ENCODE measurements around the gene SCAMP5. TPM values are rescaled to one million over a fixed set of nuclear protein-coding genes. Genes with fewer than 3 reads are reported as not detected.

Gene SCAMP5
- total and polyA plus RNA-seq, 5 donors from 2014 or later, result 0.20 to 1.3 (median 0.25) TPM; not detected in 2

DNA sequence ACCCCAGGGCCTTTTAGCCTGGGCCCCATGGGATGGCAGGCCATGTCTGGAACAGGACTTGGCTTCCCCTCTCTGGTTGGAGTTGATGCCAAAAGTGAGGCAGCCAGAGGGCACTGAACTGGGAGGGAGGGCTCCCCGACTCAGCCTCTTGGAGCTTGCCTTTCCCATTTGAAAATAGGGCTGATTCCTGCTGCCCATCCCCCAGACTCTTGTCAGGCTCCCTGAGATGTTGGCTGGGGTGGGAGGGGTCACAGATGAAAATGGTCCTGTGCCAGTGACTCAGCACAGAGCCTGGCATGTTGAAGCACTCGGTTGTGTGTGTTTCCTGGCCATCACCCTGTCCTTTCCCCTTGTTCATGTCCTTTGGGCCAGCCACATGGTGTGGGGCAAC, 34.7 kb downstream of the SCAMP5 start:
- no peaks in the 10 kb centered on the region for H3K9me3 Mint-ChIP-seq
- Histone ChIP-seq H3K4me1 (ENCODE audit: control insufficient read depth, insufficient read depth, low read length, poor library complexity, severe bottlenecking) (peaks cover 4% of the 10 kb centered on the region), H3K4me3 (ENCODE audit: low read depth, low read length) (no peak overlapping the region), H3K27me3 (ENCODE audit: control insufficient read depth, insufficient read depth, low read length) (no peaks in the 10 kb centered on the region), H3K27ac (ENCODE audit: insufficient read depth, low read length, poor library complexity, severe bottlenecking) (no peak overlapping the region), H3K9me3 (ENCODE audit: control insufficient read depth in 2 of 2, low read length in 2 of 2) (no peaks in the 10 kb centered on the region), H3K36me3 (ENCODE audit: control insufficient read depth, insufficient read depth, low read length) (no peaks in the 10 kb centered on the region)
- H3K27ac Mint-ChIP-seq, result no peak overlapping the region
- peaks cover 3 to 13% (median 10%) of the 10 kb centered on the region in 4 donors for H3K4me1 Mint-ChIP-seq
- ATAC-seq (ENCODE audit: low read depth in 2 of 2) (no peak), DNase-seq (no peak)
- no peaks in the 10 kb centered on the region for H3K27me3 Mint-ChIP-seq
- H3K36me3 Mint-ChIP-seq, result peaks cover 17% of the 10 kb centered on the region
- H3K4me3 Mint-ChIP-seq, result no peak overlapping the region

DNA sequence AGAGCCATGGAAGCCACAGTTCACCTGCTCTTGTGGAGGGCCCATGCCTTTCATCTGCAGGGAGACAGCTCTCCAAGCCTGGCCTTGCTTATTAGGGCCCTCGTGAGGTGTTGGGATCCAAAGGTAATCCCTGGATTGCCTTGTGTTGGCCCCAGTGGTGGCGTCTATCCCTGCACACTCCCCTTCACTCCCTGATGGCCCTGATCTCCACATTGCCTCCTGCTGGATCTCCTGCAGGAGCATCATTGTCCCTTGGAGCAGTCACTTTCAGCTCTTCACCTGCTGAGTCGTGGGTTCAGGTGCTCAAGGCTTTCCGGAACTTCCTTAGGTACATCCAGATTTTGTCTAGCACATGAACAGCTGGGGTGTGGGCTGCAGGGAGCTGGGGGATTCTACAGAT, 35.1 kb downstream of the SCAMP5 start:
- H3K27ac ChIP-seq (ENCODE audit: insufficient read depth, low read length, poor library complexity, severe bottlenecking), result no peak overlapping the region
- H3K36me3 ChIP-seq (ENCODE audit: control insufficient read depth, insufficient read depth, low read length), result no peaks in the 10 kb centered on the region

DNA sequence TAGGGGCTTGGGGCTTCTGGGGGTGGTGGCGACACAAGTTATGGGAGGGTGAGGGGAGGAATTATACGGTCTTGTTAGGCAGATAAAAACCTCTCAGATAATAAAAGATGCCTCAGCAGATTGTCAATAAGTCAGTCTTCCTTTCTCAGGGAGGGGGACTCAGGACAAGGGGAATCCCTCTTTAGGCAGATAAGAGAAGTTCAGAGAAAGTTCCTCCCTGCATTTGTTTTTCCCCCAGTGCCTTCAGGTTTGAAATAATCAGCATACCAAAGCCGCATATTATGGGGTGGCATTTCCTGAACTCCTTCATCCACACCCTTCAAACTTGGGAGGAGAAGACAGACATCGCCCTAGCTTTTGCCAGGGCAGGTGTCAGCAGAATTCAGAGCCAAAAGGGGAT, 36.5 kb downstream of the SCAMP5 start:
- Mint-ChIP-seq H3K27me3 (no peaks in the 10 kb centered on the region), H3K4me1 (peaks cover 3 to 11% (median 8%) of the 10 kb centered on the region in 4 donors), H3K4me3 (no peak overlapping the region), H3K36me3 (peaks cover 24% of the 10 kb centered on the region), H3K27ac (peak overlapping the region in 1 of 3 donors; percentile 73), H3K9me3 (no peaks in the 10 kb centered on the region)
- H3K27ac ChIP-seq (ENCODE audit: insufficient read depth, low read length, poor library complexity, severe bottlenecking), result no peak overlapping the region
- H3K36me3 ChIP-seq (ENCODE audit: control insufficient read depth, insufficient read depth, low read length), result no peaks in the 10 kb centered on the region
- DNase-seq (no peak), ATAC-seq (ENCODE audit: low read depth in 2 of 2) (no peak)
- peaks cover 4% of the 10 kb centered on the region for H3K4me1 ChIP-seq (ENCODE audit: control insufficient read depth, insufficient read depth, low read length, poor library complexity, severe bottlenecking)
- no peaks in the 10 kb centered on the region for H3K27me3 ChIP-seq (ENCODE audit: control insufficient read depth, insufficient read depth, low read length)
- no peaks in the 10 kb centered on the region for H3K9me3 ChIP-seq (ENCODE audit: control insufficient read depth in 2 of 2, low read length in 2 of 2)
- no peak overlapping the region for H3K4me3 ChIP-seq (ENCODE audit: low read depth, low read length)

More for the DNA sequence above, 35.1 kb downstream of the SCAMP5 start:
- Histone ChIP-seq H3K27me3 (ENCODE audit: control insufficient read depth, insufficient read depth, low read length) (no peaks in the 10 kb centered on the region), H3K4me1 (ENCODE audit: control insufficient read depth, insufficient read depth, low read length, poor library complexity, severe bottlenecking) (peaks cover 4% of the 10 kb centered on the region), H3K4me3 (ENCODE audit: low read depth, low read length) (no peak overlapping the region), H3K9me3 (ENCODE audit: control insufficient read depth in 2 of 2, low read length in 2 of 2) (no peaks in the 10 kb centered on the region)
- Mint-ChIP-seq H3K27me3 (no peaks in the 10 kb centered on the region), H3K27ac (no peak overlapping the region), H3K9me3 (no peaks in the 10 kb centered on the region), H3K4me1 (peaks cover 3 to 9% (median 8%) of the 10 kb centered on the region in 4 donors), H3K4me3 (no peak overlapping the region), H3K36me3 (peaks cover 17% of the 10 kb centered on the region)
- DNase-seq (no peak), ATAC-seq (ENCODE audit: low read depth in 2 of 2) (no peak)

DNA sequence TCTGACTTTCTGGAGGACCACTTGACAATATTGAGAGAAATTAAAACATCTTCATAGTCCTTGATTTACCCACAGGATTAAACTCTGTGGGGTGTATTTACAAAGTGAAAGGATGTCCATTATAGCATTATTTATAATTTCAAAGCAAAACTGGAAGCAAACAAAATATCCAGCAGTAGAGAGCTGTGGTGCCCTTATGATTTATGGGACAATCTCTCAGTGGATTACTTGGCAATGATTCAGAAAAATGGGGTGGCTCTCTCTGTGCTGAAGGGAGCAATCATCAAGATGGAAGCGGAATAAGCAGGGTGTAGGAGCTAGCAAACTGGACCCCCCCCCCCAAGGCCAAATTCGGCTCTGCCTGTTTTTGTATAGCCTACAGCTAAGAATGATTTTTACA, 37.0 kb downstream of the SCAMP5 start:
- H3K4me1 ChIP-seq (ENCODE audit: control insufficient read depth, insufficient read depth, low read length, poor library complexity, severe bottlenecking), result peaks cover 4% of the 10 kb centered on the region
- H3K4me3 ChIP-seq (ENCODE audit: low read depth, low read length), result no peak overlapping the region
- no peaks in the 10 kb centered on the region for H3K36me3 ChIP-seq (ENCODE audit: control insufficient read depth, insufficient read depth, low read length)
- Mint-ChIP-seq H3K27ac (peak overlapping the region in 1 of 3 donors; percentile 73), H3K4me1 (peaks cover 7 to 15% (median 10%) of the 10 kb centered on the region in 4 donors), H3K36me3 (peaks cover 28% of the 10 kb centered on the region), H3K4me3 (no peak overlapping the region), H3K9me3 (no peaks in the 10 kb centered on the region), H3K27me3 (no peaks in the 10 kb centered on the region)
- ATAC-seq (ENCODE audit: low read depth in 2 of 2) (no peak), DNase-seq (no peak)
- H3K27ac ChIP-seq (ENCODE audit: insufficient read depth, low read length, poor library complexity, severe bottlenecking), result no peak overlapping the region
- H3K27me3 ChIP-seq (ENCODE audit: control insufficient read depth, insufficient read depth, low read length), result no peaks in the 10 kb centered on the region
- no peaks in the 10 kb centered on the region for H3K9me3 ChIP-seq (ENCODE audit: control insufficient read depth in 2 of 2, low read length in 2 of 2)

DNA sequence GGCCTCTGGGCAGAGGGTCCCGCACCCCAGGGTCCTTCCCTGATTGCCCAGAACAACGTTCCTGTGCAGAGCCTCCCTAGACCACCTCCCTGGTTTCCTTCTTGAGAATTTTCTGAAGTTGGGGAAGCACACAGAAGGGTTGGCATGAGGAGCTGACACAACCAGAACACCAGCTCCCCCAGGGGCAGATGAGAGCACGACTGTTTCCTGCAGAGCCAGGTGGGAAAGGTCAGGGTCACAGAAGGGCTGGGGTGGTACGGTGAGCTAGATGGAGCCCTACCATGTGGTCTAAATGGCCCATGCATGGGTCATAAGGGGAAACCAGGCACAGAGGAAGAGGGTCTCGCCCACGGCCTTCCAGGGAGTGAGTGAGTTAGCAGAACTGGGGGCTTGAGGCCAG, 38.4 kb downstream of the SCAMP5 start:
- H3K4me3 ChIP-seq (ENCODE audit: low read depth, low read length), result no peak overlapping the region
- H3K36me3 Mint-ChIP-seq, result peaks cover 34% of the 10 kb centered on the region
- no peak for DNase-seq
- no peak overlapping the region for H3K27ac Mint-ChIP-seq
- H3K9me3 Mint-ChIP-seq, result no peaks in the 10 kb centered on the region
- no peak for ATAC-seq (ENCODE audit: low read depth in 2 of 2)
- H3K4me1 ChIP-seq (ENCODE audit: control insufficient read depth, insufficient read depth, low read length, poor library complexity, severe bottlenecking), result peaks cover 4% of the 10 kb centered on the region
- no peaks in the 10 kb centered on the region for H3K27me3 ChIP-seq (ENCODE audit: control insufficient read depth, insufficient read depth, low read length)
- H3K27ac ChIP-seq (ENCODE audit: insufficient read depth, low read length, poor library complexity, severe bottlenecking), result no peak overlapping the region
- no peak overlapping the region for H3K4me3 Mint-ChIP-seq
- H3K9me3 ChIP-seq (ENCODE audit: control insufficient read depth in 2 of 2, low read length in 2 of 2), result no peaks in the 10 kb centered on the region
- H3K36me3 ChIP-seq (ENCODE audit: control insufficient read depth, insufficient read depth, low read length), result no peaks in the 10 kb centered on the region
- peaks cover 13 to 21% (median 18%) of the 10 kb centered on the region in 4 donors for H3K4me1 Mint-ChIP-seq
- peaks cover 4% of the 10 kb centered on the region for H3K27me3 Mint-ChIP-seq

DNA sequence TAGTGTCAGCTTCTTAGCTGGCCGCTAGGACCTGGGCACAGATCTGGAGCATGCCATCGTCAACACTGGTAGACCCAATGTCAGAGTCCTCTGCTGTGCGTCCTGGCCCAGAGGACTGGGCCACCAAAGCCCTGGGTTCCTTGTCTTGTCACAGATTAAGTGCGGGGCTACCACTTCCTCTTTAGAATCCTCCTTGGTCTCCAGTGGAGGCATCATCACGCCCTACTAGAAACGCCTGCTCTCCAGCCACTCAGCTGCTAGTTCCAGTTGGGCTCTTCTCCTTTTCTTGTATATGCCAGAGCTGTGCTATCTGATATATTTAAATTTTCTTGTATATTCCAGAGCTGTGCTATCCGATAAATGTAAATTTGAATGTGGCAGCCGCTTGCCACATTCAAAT, 39.3 kb downstream of the SCAMP5 start:
- ATAC-seq (ENCODE audit: low read depth in 2 of 2) (no peak), DNase-seq (no peak)
- H3K27ac ChIP-seq (ENCODE audit: insufficient read depth, low read length, poor library complexity, severe bottlenecking), result no peak overlapping the region
- H3K9me3 ChIP-seq (ENCODE audit: control insufficient read depth in 2 of 2, low read length in 2 of 2), result no peaks in the 10 kb centered on the region
- peaks cover under 1% of the 10 kb centered on the region for H3K4me1 ChIP-seq (ENCODE audit: control insufficient read depth, insufficient read depth, low read length, poor library complexity, severe bottlenecking)
- Mint-ChIP-seq H3K4me1 (peaks cover 12 to 20% (median 16%) of the 10 kb centered on the region in 4 donors), H3K36me3 (peaks cover 30% of the 10 kb centered on the region), H3K27ac (no peak overlapping the region), H3K4me3 (no peak overlapping the region), H3K9me3 (no peaks in the 10 kb centered on the region), H3K27me3 (peaks cover 4% of the 10 kb centered on the region)
- no peaks in the 10 kb centered on the region for H3K27me3 ChIP-seq (ENCODE audit: control insufficient read depth, insufficient read depth, low read length)
- no peak overlapping the region for H3K4me3 ChIP-seq (ENCODE audit: low read depth, low read length)
- no peaks in the 10 kb centered on the region for H3K36me3 ChIP-seq (ENCODE audit: control insufficient read depth, insufficient read depth, low read length)

DNA sequence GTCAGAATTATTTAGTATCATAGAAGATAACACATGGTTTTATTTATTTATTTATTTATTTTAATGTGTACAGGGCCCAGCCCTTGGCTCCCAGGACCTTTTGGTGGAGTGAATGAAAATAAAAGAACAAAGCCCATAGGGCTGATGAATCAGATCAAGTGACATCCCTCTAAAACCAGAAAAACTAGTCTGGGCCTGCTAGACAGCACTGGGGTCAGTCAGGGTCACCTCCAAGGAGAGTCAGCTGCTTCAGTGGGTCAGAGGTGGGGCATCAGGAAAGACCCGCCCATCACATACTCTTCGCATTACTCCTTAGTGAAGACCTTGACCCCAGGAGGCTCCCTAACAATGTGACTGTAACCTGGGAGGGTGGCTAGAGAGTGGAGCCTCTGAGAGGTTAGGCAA, 40.9 kb downstream of the SCAMP5 start:
- Histone ChIP-seq H3K4me1 (ENCODE audit: control insufficient read depth, insufficient read depth, low read length, poor library complexity, severe bottlenecking) (no peaks in the 10 kb centered on the region), H3K27me3 (ENCODE audit: control insufficient read depth, insufficient read depth, low read length) (no peaks in the 10 kb centered on the region), H3K4me3 (ENCODE audit: low read depth, low read length) (no peak overlapping the region), H3K27ac (ENCODE audit: insufficient read depth, low read length, poor library complexity, severe bottlenecking) (no peak overlapping the region), H3K9me3 (ENCODE audit: control insufficient read depth in 2 of 2, low read length in 2 of 2) (no peaks in the 10 kb centered on the region), H3K36me3 (ENCODE audit: control insufficient read depth, insufficient read depth, low read length) (no peaks in the 10 kb centered on the region)
- peaks cover 4% of the 10 kb centered on the region for H3K27me3 Mint-ChIP-seq
- H3K9me3 Mint-ChIP-seq, result no peaks in the 10 kb centered on the region
- H3K4me3 Mint-ChIP-seq, result no peak overlapping the region
- no peak overlapping the region for H3K27ac Mint-ChIP-seq
- H3K4me1 Mint-ChIP-seq, result peaks cover 12 to 20% (median 14%) of the 10 kb centered on the region in 4 donors
- ATAC-seq (ENCODE audit: low read depth in 2 of 2) (no peak), DNase-seq (no peak)
- peaks cover 30% of the 10 kb centered on the region for H3K36me3 Mint-ChIP-seq

DNA sequence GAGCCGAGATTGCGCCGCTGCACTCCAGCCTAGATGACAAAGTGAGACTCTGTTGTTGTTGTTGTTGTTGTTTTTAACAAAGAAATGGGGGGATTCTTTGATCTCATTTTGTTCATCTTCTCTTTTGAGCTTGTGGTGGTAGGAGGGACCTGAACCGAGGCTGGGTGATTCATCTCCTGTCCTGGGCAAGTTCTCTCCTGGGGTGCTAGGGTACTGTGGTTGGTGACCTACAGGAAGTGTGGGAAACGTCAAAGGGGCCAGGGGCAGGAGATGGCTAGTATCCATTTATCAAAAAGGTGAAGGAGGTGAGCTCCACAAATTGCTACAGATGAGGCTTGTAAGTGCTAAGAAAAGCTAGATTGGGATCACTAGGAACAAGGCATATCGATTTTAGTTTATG, 42.3 kb downstream of the SCAMP5 start:
- H3K9me3 ChIP-seq (ENCODE audit: control insufficient read depth in 2 of 2, low read length in 2 of 2), result no peaks in the 10 kb centered on the region
- Mint-ChIP-seq H3K27ac (peak overlapping the region; percentile 16 to 71 (median 19)), H3K27me3 (peaks cover 4% of the 10 kb centered on the region), H3K9me3 (no peaks in the 10 kb centered on the region), H3K4me3 (peak overlapping the region in 1 of 4 donors; percentile 35), H3K4me1 (peaks cover 10 to 17% (median 15%) of the 10 kb centered on the region in 4 donors), H3K36me3 (peaks cover 25% of the 10 kb centered on the region)
- DNase-seq (no peak), ATAC-seq (ENCODE audit: low read depth in 2 of 2) (no peak)
- H3K4me3 ChIP-seq (ENCODE audit: low read depth, low read length), result no peak overlapping the region
- no peak overlapping the region for H3K27ac ChIP-seq (ENCODE audit: insufficient read depth, low read length, poor library complexity, severe bottlenecking)
- no peaks in the 10 kb centered on the region for H3K27me3 ChIP-seq (ENCODE audit: control insufficient read depth, insufficient read depth, low read length)
- H3K36me3 ChIP-seq (ENCODE audit: control insufficient read depth, insufficient read depth, low read length), result no peaks in the 10 kb centered on the region
- H3K4me1 ChIP-seq (ENCODE audit: control insufficient read depth, insufficient read depth, low read length, poor library complexity, severe bottlenecking), result peaks cover 2% of the 10 kb centered on the region
